Renal cortex interstitium (tissue), 11 donors: ENCODE measurements around the gene GNG7. TPM values are rescaled to one million over a fixed set of nuclear protein-coding genes. Genes with fewer than 3 reads are reported as not detected.
"Not testable (repeated sequence)": the region's sequence is repeated elsewhere in the genome, so short reads cannot be mapped to it uniquely, and the experiment has no call there.

Experiments used
- DNase-seq, 11 donors: peaks; one replicate each; pipeline ENCODE4 v3.0.0-alpha.2; 2013; ENCODE audit warnings: low read depth in 9 of 11, low spot score in 4 of 11; ENCODE audit errors: extremely low read depth in 1 of 11
- polyA plus RNA-seq, 3 donors: library from polyadenylated mRNA; unstranded; fragments of 120-200 nt; gene quantifications; one replicate each; pipeline ENCODE4 v1.2.1, GENCODE V29; 2013; ENCODE audit not compliant: insufficient read length in 3 of 3

GNG7 gene
- polyA plus RNA-seq, 3 donors = 5.1 to 7.2 (median 5.9) TPM

GRCh38 chr19:2636141-2636896 lies 66.2 kb downstream of the GNG7 start:
- DNase-seq = peak in 1 of 11 donors; percentile 34

DNA sequence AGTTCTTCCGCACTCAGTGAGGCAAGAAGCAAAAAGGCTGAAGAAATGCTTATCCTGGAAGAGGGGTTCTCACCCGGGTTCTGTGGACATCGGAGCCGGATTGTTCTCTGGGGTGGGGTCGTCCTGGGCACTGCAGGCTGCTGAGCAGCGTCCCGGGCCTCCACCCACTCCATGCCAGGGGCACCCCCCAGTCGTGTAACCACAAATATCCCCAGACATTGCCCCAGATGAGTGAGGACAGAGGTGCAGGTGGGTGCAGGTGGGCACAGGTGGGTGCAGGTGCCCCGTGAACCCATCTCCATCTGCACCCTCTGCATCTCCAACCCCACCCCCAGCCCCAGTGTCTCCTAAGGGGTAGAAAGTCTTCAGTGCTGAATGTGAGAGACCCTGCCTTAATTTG lies 67.5 kb downstream of the GNG7 start:
- no peak for DNase-seq

GRCh38 chr19:2634228-2634951 lies 68.1 kb downstream of the GNG7 start:
- no peak for DNase-seq

GRCh38 chr19:2633693-2634075 lies 68.8 kb downstream of the GNG7 start:
- no peak for DNase-seq

GRCh38 chr19:2631213-2631821 lies 71.2 kb downstream of the GNG7 start:
- no peak for DNase-seq

DNA sequence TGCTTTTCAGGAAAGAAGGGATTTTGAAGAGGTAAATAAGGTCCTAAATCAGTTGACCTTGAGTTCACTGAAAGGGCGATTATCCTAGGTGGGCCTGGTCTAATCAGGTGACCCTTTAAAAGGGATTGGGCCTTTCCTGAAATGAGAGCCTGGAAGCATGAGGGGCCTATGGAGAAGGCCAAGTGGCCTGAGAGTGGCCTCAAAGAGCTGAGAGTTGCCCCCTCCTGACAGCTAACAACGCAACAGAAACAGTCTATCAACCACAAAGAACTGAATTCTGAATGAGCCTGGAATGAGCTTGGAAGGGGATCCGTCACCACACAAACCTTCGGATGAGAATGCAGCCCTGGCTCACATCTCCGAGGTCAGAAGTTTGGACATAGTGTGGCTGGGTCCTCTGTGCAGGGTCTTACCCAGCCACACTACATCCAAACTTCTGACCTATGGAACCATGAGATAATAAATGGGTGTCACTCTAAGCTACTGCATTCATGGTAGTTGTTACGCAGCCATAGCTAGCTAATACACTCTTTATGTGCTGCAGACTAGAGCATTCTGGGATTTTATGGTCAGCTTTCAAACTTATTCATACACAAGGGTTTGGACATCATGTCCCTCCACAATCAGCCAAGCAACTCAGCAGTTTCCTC lies 72.0 kb downstream of the GNG7 start:
- no peak for DNase-seq

- DNase-seq = no peak
Observed at GRCh38 chr19:2629491-2630351, 72.8 kb downstream of the GNG7 start.

GRCh38 chr19:2628597-2628996 lies 73.9 kb downstream of the GNG7 start:
- no peak for DNase-seq

GRCh38 chr19:2627855-2628254 lies 74.6 kb downstream of the GNG7 start:
- no peak for DNase-seq

GRCh38 chr19:2627319-2627829 lies 75.1 kb downstream of the GNG7 start:
- DNase-seq = peak in 6 of 11 donors; percentile 52 to 81 (median 78)

DNA sequence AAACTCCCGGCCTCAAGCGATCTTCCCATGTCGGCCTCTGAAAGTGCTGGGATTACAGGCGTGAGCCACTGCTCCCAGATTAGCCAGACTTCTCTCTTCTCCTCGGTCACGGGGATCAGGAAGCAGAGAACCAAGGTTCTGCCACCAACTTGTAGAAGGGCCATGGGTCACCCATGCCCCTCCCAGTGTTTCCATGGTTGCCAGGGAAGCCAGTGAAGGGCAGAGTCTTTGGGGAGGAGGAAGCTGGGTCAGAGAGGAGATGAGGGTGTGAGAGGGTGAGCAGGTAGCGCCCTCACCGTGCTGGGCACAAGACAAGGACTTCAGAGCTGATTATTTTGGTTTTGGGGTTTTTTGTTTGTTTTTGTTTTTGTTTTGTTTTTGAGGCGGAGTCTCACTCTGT lies 77.1 kb downstream of the GNG7 start:
- DNase-seq = no peak

GRCh38 chr19:2624537-2625091 lies 77.9 kb downstream of the GNG7 start:
- no peak for DNase-seq

DNA sequence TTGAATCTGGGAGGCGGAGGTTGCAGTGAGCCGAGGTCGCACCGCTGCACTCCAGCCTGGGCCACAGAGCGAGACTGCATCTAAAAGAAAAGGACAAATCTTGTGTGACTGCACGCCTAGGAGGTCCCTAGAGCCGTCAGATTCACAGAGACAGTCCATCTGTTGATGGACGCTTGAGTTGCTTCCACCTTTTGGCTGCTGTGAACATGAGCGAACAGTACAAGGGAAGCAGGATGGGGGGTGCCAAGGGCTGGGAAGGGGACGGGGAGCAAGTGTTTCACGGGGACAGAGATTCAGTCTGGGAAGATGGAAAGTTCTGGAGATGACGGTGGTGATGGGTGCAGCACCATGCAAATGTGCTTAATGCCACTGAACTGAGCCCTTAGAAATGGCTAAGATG lies 78.7 kb downstream of the GNG7 start:
- DNase-seq = no peak

GRCh38 chr19:2622371-2622961 lies 80.0 kb downstream of the GNG7 start:
- not testable (repeated sequence) for DNase-seq

DNA sequence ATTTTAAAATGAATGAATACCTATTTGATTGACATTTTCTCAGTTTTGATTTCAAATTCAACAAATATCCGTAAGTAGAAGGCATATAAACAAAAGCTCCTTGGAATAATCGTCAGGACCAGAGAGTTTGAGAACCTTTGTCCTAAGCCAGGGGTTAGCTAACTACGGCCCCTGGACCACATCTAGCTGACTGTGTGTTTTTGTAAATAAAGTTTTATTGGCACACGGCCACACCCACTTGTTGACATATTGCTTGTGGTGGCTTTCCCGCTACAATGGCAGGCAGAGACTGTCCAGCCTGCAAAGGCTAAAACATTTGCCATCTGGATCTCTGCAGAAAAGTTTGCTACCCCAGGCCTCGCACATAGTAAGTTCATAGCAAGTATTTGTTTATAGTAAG lies 83.4 kb downstream of the GNG7 start:
- no peak for DNase-seq

DNA sequence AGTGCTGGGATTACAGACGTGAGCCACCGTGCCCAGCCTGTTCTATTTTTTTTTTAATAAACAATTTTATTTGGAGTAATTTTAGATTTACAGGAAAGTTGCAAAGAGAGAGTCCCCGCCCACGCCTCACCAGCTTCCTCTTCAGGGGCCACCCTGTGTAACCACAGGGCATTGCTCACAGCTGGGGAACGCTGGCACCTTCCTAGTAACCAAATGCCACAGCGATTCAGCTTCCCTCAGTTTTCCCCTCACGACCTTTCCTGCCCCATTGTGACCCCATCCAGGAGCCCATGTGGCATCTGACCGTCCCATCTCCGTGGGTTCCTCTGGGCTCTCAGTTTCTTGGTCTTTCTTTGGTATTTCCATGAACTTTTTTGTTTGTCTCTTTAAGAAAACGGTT lies 83.9 kb downstream of the GNG7 start:
- DNase-seq = no peak

DNA sequence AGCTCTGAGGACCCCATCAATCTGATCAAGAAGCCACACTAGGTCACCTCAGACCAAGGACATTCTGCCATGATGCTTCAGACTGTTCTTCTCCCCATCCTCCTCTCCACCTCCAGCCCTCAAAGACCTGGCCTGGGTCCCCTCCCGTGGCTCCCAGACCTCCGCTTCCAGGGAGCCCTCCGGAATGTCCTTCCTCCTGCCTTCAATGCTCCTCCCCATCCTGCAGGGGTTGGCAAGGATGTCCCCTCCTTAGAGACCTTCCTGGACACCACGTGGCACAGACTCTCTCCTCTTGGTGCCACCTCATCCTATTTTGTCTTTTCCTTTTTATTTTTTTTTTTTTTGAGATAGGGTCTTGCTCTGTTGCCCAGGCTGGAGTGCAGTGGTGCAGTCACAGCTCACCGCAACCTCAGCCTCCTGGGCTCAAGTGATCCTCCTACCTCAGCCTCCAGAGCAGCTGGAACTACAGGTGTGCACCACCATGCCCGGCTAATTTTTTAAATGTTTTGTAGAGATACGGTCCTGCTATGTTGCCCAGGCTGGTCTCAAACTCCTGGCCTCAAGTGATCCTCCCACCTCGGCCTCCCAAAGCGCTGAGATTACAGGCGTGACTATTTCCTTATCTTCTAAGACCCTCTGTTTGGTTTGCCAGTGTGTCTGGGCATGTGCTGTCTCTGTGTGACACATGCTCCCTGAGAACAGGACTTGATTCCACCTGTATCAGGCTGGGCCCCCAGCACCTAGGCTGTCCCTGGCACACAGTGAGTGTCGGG lies 84.9 kb downstream of the GNG7 start:
- DNase-seq = no peak
